Measurements from ENCODE around the gene RPRD1B.
A peak's percentile ranks its signal among the peaks of the same experiment; 100 is the strongest.

The RPRD1B gene

DNA sequence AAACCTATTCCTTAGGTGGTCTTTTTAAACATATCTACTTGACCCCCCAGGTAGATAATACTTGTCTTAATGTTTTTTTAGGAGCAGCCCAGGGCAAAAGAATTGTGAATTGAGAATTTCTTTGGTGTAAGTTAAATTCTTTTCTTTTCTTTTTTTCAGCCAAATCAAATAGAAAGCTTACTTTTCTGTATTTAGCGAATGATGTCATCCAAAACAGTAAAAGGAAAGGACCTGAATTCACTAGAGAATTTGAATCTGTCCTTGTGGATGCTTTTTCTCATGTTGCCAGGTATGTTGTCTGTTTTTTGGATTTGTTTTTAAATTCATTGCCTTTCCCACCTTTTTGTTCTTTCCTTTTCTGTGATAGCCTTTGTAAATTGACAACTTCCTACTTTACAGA is 6.7 kb downstream of the RPRD1B start:
- no peak for DNase-seq

DNA sequence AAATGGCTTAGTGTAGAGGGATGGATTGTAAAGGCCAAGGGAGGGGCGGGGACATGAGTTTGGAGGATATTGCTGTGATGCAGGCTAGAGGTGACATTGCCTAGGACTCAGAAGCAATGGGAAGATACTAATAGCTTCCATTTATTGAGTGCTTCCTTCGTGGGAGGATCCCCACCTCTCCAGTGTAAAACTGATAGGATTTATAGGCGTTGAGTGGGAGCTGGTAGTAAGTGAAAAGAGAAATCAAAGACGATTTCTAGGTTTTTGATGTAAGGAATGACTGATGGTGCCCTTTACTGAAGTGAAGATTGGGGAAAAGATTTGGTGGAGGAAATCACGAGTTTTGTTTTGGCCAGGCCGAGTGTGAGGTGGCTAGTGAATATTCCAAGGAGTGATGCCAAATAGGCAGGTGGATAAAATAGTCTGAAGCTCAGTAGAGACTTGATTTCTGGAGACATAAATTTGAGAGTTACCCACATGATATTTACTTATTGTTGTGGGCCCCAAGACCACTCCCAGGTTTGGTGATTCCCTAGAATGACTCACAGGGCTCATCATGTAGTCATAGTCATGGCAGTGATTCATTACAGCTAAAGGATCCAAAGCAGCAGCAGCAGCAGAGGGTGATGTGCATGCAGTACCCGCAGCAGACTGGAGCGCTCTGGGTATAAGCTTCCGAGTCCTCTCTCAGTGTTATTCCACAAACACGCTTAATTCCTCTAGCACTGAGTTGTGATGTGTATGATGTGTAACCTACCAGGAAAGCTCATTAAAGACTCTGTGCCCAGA is 10.2 kb downstream of the RPRD1B start:
- DNase-seq, result peak; percentile 35

DNA sequence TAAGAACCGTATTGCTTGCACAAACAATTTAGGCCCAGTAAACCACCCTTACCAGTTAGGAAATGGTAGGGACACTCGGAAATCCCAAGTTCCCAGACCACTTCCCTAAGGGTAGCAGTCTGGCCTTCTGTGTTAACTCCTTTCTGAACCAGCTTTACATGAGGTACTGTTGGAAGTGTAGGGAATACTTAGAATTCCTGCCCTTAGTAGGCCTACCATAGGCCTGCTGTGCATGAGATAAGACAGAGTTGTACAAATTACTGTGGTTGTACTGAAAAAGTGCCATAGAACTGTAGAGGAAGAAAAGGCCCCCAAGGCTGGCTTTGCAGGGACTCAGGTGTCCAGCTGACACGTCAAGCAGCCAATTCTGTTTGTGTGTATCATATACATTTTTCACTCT is 11.1 kb downstream of the RPRD1B start:
- DNase-seq, result no peak

DNA sequence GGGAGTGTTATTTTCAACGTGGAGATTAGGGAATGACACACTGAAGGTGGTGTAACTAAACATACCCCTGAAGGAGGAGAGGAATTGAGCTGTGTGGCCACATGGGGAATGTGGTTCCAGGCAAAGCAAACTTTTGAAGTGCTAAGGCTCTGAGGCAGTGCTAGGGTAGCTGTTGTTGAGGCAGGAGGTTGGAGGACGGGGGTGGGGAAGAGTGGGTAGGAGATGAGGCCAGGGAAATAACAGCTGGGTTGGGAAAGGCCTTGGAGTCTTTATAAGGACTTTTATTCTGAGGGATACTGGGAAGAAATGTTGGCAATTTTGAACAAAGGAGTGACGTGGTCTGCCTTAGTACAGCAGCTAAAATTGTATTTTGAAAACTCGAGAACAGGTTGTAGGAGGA is 13.0 kb downstream of the RPRD1B start:
- no peak for DNase-seq

DNA sequence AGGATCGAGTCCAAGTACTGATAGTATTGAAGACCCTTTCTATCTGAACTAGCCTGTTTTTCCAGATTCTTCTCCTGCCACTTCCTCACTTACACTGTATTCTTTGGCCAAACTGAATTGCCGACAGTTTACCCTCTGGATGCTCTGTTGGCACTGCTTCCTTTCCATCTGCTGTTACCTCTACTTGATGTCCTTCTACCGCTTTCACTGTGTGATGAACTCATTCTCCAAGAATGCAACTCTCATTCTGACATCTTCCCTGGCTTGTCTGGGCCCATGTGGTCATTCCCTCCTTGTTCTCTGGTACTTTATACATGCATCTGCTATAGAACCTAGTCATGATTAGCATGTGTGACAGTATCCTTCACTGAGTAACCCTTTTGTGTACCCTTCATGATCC is 16.3 kb downstream of the RPRD1B start:
- no peak for DNase-seq

DNA sequence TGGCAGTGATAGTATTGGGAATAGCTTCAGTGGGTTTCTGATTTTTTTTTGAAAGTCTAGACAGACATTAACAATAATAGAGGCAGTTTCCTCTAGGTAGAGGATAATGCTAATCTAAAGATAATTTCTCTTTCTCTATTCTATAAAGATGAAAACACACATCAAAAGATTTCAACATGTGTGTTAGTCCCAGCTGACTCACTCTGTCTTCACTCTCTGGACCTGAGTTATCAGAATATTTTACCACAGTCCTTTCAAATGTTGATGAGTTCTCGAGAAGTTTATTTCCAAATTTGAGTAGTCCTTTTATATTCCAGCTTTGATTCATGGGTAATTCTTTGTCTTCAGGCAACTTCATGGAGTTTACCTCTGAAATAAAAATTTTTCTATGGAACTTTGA is 17.1 kb downstream of the RPRD1B start:
- DNase-seq, result no peak

DNA sequence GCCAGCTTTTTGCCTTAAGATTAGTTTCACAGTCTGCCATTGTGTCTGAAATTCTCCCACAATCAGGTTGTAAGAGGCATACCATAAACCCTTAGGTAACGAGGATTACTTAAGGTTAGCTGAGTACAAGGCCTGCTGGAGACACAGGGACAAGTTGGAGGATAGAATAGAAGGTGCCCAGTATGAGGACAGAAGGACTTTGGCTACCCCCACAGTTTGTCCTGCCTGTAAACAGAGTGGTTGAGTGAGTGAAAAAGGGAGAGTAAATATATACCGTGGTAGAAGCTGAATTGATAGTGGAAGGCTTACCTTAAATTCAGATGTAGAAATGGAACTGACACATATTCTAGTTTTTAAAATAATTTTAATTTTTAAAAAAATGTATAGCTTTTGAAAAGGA is 19.3 kb downstream of the RPRD1B start:
- DNase-seq, result no peak

DNA sequence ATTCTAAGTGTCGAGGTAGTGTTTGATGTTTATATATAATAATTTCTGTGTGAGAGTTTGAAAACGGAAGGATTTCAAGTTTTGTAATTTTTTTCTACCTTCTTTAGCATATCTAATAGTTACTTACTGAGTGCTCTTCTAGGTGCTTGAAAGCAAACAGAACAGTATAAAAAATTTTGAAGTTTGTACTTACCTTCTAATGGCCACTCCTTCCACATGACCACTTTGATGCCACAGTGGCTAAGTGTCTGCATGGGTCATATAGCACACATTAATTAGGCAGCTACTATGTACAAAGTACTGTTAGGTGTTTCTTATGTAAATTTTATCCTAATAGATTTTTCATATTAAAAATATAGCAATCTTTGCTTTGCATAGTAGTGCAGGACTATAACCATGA is 21.1 kb downstream of the RPRD1B start:
- DNase-seq, result no peak

DNA sequence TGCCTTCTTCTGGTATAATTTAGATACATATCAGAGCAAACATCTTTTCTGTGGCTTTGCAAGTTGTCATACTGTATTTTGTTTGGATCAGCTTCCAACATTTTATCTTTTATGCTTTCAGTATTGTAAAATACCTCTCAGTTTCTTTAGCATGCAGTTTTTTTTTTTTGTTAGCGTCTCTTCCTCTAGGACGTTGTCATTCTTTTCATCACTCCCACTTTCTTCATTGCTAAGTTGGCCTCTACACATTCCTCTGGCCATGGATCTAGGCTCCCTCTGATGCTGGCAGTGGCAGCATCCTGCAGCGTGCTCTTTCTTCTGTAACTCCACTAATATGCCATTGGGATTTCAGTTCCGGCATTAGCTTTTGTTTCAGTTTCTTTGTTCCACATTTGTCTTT is 21.7 kb downstream of the RPRD1B start:
- DNase-seq, result no peak

DNA sequence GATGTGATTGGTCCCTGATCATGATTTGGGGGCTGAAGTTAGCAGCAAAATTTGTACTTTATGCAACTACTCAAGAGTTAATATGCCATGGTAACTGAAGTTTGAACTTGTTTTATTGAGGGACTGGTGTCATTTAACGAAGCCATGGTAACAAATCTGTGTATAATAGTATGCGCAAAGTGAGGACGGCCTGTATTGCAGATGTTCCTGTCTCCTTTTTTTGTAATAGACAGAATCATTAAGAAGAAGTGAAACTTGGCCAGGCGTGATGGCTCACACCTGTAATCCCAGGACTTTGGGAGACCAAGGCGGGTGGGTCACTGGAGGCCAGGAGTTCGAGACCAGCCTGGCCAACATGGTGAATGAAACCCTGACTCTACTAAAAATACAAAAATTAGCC is 22.3 kb downstream of the RPRD1B start:
- DNase-seq, result no peak

DNA sequence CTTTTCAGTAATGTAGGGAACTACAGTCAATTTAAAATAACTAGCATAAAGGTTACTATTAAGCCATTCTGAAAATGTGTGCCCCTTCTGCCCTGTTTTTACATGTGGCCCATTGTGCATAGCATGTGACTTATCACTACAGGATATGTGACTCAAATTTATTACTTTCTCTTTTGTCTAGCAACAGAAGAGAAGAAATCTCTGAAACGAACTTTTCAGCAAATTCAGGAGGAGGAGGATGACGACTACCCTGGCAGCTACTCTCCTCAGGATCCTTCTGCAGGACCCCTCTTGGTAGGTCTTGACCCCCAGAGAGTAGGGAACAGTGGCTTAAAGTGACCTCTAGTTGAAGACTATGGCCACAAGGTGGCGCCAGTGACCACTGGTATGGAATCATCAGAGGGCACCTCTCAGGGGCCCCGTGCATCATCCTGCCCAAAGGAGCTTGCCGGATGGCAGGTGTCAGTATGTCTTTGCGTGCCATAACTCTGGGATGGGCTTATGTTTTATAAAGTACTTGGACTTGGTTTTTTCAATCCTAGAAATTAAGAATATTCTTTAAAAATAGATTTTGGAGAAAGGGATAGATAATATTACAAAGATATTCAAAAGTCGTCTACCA is 23.9 kb downstream of the RPRD1B start:
- DNase-seq, result peak; percentile 86

DNA sequence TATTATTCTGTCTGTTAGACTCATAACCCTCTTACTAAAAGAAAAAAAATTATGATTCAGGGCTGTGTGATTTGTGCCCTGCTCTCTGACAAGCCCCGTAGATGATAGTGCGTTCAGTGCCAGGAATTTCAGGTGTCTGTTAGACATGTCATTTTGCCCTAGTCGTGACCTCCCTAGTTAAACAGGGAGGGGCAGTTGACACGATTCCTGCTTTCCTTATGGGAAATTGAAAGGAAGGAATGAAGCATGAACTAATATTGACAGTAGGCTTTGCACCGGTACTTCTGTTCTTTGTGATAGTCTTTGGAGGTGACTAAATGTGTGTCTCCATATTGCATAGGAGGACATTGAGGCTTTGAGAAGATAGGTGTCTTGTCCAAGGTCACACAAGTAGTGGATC is 26.3 kb downstream of the RPRD1B start:
- no peak for DNase-seq

DNA sequence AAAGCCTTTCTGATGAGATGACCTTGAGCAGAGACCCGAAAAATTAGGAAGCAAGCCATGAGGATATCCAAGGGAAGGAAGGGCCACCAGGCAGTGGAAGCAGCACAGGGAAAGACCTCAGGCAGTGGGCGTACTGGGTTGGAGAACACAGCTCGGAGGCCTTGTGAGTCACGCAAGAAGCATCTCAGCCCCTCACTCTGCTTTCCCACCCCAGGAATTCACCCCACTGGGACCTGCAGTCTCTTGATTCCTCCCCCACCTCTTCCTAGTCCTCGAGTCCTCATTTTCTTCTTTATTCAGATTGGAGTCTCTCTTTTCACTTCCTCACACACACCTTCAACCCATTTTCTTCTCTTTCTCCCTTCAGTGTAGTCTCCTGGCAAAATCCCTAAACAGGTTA is 27.0 kb downstream of the RPRD1B start:
- no peak for DNase-seq

DNA sequence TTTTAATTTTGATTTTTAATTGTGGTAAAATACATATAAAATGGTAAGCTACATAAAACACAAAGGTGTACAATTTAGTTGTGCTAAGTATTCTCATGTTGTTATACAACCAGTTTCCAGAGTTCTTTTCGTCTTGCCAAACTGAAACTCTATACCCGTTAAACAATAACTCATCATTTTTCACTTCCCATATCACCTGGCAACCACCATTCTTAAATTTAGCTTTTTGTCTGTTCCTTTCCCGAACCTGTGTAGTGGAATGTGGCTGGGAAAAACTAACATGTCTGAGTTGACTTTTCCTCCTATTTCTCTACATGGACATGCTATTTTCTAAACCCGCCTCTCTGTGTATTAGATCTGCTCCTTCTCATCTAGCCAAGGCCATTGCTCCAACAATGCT is 27.6 kb downstream of the RPRD1B start:
- no peak for DNase-seq

DNA sequence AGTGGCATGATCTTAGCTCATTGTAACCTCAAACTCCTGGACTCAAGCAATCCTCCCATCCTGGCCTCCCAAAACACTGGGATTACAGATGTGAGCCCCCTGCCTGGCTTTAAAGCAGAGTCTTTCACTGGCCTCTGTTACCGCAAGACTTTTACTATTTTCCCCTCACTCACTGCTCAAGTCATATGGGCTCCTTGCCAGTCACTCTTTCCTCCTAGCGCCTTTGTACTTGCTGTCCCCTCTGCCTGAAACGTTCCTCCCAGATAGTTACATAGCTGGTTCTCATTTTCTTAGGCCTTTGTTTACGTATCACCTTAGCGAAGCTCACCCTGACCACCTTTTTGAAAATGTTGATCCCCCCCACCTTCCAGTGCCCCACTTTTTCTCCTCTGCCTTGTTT is 29.3 kb downstream of the RPRD1B start:
- no peak for DNase-seq

DNA sequence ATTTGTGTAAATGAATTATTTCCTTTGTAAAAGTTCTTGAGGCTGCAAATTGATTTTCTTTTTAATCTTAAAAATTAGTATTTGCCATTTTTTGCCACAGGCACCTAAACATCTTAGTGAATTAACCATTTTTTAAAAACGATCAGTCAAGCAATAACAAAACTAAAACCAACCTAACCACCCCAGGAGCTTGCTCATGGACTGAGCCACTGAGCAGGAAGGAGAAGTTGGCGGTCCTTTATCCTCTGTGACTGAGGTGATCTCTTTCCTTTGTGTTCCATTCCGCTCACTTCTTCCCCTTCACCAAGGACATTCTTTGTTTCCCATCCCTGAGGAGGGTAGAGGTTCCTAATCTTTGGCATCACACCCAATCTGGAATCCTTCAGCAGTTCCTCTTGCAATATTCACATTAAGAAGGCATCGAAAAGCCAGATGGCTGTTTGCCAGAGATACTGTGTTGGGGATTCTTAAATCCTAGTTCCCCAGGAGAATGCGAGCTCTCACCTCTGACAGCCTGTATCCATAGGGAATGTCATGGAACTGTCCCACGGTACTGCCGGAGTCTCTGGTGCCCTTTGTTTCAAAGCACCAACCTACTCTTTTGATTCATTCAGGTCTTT is 30.5 kb downstream of the RPRD1B start:
- no peak for DNase-seq

DNA sequence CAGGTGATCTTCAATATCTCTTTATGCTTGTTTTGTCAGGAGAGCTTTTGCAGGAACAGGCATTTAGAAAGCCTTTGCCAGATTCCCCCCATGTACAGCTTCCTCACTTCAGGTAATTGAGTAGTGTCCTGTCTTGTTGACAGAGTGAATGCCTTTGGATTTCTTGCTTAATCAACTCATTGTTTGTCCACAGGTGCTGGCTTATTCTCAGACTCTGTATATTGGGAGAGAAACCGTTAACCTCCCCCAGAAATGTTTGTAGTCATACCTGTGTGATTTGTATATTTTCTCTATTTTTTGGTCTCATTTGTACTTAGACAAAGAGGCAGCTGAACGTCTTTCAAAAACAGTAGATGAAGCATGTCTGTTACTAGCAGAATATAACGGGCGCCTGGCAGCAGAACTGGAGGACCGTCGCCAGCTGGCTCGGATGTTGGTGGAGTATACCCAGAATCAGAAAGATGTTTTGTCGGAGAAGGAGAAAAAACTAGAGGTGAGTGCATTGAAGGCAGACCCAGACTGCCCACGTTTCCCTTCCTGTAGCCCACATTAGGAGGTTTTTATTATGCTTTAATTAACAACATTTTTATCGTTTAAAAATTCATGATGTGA is 32.3 kb downstream of the RPRD1B start:
- no peak for DNase-seq

DNA sequence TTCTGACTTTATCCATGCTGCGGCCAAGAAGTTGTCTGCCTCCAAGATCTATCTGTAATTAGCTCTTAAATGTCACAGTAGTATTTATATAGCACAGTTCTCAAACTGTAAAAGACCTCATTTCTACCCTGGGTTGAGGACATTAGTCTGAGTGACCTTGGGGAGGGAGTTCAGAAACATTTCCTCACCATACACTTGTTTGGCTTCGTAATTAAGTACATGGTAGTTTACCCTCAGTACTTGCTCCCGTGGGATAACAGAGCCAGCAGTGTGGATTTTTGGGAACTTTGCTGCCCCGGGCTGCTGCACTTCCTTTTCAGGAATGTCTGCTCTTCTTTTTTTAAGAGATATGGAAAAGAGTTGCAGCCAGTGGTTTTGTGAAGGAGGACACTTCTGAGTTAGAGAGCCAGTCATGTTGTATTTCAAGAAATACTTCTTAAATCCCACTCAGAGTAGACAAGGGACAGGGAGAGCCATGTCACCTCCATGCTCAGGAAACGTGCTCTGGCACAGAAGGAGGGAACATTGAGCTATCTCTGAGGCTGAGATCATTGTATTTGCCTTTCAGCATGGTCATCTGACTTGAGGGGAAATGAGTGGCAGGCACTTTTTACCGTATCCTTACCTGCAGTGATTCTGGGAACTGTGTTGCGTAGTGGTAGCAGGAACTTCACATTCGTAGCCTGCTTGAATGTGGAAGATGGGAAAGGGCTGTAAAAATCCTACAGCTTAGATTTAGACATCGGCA is 33.6 kb downstream of the RPRD1B start:
- no peak for DNase-seq

DNA sequence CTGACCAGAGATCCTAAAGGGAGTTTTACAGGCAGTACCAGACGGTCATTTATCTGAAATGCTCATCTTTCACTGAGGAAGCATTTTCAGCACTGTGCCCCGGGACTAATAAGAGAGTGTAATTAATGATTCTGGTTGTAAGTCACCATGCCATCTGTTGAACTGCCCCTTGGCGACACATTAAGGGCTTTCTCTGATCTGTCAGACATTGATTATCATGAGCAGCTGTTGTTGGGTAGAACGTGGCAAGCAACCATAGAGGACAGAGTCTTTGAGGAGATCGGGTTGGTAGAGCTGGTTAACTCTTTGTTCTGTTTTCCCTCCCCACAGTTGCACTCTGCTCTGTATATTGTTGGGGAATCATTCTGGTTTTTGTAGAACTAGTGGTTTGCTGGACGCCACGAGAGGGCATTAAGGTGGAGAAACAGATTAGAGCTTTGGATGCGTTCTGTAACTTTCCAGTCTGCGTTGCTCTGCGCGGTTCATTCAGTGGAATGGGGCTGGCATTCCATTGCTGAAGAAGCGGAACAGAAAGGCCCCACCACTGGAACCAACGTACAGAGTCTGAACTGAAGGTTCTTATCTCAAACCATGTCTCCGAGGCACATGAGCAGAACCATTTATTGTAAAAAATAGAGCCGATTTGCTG is 34.3 kb downstream of the RPRD1B start:
- no peak for DNase-seq

DNA sequence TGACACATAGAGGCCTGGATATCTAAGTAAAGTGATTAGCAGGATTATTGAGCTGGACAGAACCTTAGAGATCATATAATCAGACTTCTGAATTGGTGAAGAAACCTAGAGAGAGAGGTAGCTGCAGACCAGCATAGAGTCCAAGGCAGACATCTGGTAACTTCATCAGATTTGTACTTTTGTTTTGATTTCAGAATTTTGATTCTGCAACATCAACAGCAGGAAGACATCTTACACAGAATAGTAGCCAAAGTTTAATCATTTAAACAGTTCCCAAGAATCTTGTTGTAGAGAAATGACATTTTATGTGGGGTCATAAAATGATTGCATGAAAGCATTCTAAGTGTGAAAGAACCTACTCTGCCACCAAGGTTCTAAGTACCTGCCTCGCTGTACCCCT is 39.4 kb downstream of the RPRD1B start:
- no peak for DNase-seq

DNA sequence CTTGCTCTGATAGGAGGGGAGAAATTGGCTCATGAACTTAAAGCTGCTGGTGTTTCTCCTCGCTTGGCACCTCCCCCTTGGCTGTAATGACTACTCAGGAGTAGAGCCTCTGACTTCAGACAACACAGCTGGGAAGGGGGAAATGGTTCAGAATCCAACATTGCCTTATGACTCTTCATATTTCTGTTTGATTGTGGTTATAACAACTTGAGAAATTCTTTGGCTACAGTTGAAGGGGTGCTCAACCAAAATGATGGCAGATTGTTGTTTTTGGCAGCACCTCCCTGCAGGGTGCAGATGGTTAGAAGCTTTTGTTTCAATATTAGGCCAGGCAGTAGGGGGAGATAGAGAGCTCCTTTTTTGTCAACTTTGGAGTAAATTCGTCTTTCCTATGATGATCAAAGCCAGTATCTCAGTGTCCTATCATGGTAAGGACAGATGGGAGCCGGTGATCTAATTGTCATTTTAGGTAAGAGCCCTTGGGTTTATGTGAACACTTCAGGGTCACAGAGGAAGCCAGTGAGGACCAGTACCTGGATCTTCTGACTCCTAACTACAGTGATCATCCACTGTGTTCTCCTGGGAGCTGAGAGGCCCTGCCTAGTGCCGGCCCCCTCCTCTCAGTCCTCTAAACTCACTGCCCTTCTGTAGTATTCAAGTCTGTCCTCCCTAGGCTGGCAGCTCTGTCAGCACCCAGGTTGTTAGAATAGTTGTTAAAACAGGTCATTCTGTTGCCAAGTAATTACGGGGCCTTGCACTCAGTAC is 39.9 kb downstream of the RPRD1B start:
- peak; percentile 28 for DNase-seq

Measured in stimulated activated CD8-positive, alpha-beta memory T cell treated with anti-CD3 and anti-CD28 coated beads, Interleukin-4, amount 100 ng/mL, for 48 hours (primary cell).